Activated naive CD8-positive, alpha-beta T cell treated with anti-CD3 and anti-CD28 coated beads, Interleukin-2, amount 50 U/mL, for 16 hours (primary cell): Measurements from ENCODE around the gene MSRB1.
A peak's percentile ranks its signal among the peaks of the same experiment; 100 is the strongest.

Experiments used
- DNase-seq: peaks from one replicate; pipeline ENCODE4 v3.0.0-alpha.2; 2020; ENCODE audit warnings: low read depth, low spot score

Gene MSRB1, protein sequence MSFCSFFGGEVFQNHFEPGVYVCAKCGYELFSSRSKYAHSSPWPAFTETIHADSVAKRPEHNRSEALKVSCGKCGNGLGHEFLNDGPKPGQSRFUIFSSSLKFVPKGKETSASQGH

DNA sequence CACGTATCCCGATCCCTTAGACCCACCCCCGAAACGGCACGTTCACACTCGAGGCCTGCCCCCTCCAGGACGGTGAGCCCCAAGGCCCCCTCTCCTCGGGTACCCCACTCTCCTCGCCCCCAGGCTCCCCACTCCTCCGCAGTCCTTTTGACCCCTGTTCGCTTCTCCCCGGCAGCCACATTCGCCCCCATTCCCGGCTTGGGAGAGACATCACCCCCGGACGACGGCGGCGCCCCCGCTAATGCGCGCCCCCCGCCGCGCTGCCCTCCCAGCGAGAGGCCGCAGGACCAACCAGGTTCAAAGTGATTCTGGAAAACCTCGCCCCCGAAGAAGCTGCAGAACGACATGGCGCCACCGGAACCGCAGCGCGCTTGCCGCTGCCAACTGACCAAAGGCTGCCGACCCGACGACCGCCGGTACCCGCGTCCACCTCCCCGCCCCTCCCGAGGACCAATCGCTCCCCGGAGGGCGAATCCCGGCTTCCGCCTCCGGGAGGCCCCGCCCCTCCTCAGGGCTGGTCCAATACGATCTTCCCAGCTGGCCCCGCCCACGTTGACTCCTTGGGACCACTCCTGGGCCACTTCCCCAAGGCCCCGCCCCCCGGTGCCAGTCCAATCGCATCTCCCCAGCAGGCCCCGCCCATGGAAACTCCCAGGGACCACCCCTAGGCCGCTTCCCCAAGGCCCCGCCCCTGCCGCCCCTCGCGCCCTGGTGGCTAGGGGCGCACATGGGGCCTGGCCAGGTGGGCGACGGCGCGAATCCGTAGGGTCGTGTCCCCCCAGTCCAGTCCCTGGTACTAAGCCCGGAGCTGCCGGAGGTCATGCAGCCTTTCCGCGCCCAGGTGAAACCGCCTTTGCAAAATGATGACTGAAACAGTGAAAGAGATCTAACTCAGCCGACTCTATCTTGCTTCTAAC, at the start of gene MSRB1:
MSRB1 (minus strand) TSS at position 390 of the 917 bp plus-strand sequence; CDS start at position 347, 43 bp downstream.
- peak; percentile 100 for DNase-seq

DNA sequence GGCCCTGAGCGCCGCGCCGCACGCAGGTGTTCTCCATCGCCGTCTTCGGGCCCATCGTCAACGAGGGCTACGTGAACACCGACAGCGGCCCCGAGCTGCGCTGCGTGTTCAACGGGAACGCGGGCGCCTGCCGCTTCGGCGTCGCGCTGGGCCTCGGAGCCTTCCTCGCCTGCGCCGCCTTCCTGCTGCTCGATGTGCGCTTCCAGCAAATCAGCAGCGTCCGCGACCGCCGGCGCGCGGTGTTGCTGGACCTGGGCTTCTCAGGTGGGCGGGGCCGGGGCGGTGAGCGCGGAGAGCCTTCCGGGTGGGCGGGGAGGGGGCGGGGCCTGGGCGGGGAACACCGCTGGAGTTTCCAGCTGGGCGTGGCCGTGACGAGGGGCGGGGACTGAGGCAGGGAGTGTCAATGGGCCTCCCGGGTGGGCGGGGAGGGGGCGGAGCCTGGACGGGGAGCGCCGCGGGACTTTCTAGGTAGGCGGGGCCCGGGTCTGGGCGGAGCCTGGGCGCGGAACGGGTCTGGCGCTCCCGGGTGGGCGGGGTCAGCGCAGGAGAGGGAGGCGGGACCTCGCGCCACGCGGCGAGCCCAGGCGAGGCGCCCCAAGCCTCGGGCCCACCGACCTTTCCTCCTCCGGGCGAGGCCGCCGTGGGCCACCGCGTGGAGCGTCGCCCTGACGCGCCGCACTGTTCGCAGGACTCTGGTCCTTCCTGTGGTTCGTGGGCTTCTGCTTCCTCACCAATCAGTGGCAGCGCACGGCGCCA, 49.1 kb upstream of the MSRB1 start:
- peak; percentile 94 for DNase-seq

DNA sequence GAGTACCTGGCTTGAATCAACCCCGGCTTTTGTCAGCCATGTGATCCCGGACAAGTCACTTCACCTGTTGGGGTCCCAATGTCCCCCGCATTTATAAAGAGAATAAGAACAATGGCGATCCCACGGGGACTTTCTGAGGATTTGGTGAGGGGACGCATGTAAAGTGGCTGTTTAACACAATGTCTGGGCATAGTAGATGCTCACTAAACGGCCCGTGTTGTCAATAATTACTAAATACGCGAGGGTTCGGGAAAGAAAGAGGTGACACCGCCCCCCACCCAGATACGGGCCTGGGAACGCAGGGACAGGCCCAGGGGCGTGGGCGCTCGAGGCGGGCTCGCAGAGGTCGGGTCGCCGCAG, 48.6 kb upstream of the MSRB1 start:
- no peak for DNase-seq

DNA sequence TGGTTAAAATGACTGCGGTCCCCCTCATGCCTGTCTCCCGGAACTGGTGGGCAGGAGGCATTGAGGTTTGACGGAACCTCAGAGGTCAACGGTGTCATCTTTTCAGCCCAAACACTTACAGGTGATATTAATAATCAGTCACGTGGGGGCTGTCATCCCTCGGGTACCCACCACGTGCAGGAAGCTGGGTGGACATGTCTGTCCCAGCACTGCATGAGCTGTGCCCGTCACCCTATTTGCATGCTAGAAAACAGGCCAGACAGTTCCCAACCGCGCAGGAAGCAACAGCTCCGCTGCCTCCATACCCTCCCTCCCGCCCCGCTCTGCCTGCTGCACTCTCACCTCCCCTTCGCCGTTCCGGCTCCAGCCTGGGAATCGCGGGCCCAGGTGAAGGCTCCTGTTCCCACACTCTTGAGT, 48.1 kb upstream of the MSRB1 start:
- DNase-seq = no peak

DNA sequence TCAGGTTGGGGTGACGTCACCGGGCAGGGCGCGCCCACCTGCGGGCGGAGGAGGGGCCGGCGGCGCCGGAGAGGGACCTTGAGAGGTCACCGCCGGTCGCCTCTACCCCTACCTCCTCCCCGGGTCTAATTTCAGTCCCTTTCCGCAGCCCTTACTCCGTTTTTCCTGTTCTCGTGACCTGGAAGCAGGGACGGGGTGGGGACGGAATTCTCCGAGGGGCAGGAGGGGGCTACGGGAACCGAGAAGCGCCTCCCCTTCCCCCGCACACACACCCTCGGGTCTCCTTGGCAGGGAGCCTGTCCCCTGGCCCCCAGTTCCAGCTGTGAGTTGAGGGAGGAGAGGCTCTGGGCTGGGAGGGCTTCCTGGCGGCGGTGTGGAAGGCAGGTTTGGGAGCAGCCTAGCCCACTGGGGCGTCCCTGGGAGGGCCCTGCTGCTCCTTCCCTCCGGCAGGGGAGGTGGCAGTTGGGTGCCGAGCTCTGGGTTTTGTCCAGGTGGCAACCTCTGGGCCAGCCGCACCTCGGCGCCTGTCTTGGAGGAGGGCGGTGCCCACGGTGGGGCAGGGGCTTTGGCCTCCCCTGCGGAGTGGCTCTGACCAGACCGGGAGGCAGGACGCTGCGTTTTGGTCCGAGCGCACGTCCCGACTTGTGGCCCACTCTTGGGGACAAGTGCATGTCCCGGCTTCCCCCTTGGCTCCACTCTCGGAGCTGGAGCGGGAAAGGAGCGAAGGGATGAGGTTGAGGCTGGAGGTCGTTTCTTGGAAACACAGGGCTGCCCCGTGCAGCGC, 47.5 kb upstream of the MSRB1 start:
- no peak for DNase-seq

DNA sequence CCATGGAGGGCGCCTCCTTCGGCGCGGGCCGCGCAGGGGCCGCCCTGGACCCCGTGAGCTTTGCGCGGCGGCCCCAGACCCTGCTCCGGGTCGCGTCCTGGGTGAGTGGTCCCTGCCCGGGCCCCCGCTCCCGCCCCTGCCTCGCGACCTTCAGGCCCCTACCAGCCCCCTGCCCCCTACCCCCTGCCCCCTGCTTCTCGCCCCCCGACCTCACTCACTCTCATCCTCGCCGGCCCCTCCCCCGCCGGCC, 47.0 kb upstream of the MSRB1 start:
- DNase-seq = no peak

DNA sequence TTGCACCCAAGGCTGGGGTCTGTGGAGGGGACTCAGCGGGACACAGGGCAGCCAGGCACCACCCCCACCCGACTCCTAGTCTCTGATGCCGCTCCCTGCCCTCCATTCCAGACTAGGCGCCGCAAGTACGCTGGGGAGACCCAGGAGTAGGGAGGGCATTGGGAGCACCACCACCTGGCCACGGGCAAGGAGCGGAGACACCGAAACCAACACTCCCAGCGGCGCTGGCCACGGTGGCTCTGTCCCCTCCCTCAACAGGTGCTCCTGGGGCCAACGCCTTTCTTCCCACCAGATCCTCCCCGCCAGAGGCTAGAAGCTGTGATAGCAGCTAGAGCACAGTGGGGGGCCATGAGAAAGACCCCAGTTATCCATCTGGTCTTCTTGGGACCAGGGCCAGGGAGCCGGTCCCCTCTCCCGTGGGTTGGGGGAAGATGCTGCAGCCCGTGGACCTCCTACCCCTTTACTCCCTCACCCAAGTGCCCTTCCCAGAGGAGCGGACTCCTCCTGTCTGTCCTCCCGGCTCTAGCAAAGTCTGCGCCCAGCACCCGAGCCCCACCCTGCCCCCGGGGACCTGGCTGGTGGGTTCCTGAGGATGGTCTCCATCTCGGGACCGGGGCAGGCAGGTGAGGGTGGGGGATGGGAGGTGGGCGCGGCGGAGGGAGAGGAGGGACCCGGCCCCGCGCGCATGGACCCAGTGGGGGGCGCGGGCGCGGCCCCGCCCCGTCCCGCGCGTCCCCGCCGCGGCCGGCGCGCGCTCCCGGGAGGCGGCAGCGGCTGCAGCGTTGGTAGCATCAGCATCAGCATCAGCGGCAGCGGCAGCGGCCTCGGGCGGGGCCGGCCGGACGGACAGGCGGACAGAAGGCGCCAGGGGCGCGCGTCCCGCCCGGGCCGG, 46.5 kb upstream of the MSRB1 start, which contains the start of gene SYNGR3:
SYNGR3 (plus strand) TSS at position 762 of the 892 bp plus-strand sequence. CDS start 133 bp downstream, outside the sequence.
- no peak for DNase-seq

DNA sequence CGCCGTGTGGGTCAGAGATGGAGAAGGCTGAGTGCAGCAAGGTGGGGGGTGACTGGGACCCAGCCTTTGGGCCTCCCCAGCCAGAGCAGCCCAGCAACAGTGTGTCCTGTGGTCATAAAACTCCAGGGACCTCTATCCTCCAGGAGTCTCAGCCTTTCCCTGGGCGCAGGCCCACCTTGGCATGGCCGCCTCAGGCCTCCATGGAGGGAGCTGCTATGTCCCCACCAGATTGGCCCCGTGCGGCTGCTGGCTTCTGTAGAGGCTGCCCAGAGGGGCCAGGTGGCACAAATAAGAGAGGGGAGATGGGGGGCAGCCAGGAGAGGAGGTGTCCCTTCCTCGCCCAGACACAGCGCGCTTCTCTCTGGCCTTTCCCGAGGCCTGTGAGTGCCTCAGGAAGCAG, 44.2 kb upstream of the MSRB1 start:
- DNase-seq = no peak

DNA sequence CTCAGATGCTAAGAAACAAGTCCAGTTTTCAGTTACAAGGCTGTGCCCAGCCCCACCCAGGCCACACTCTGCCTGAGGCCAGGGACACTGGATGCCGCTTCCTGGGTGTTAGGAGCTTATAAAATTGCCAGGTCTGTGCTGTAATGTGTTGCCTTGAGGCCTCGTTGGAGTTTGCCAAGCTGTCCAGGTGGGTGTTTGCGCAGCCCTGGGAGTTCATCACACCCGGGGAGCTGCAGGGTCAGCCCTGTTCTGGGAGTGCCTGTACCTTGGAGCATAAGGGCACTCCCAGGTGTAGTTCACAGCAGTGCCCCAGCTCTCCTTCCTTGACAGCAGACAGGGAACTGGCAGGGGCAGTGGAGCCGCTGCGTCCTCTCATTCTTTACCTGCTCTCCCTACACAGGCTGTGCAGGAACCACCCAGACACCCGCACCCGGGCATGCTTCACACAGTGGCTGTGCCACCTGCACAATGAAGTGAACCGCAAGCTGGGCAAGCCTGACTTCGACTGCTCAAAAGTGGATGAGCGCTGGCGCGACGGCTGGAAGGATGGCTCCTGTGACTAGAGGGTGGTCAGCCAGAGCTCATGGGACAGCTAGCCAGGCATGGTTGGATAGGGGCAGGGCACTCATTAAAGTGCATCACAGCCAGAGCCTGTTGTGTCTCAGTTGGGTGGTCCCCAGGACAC, 42.6 kb upstream of the MSRB1 start:
- DNase-seq = no peak

DNA sequence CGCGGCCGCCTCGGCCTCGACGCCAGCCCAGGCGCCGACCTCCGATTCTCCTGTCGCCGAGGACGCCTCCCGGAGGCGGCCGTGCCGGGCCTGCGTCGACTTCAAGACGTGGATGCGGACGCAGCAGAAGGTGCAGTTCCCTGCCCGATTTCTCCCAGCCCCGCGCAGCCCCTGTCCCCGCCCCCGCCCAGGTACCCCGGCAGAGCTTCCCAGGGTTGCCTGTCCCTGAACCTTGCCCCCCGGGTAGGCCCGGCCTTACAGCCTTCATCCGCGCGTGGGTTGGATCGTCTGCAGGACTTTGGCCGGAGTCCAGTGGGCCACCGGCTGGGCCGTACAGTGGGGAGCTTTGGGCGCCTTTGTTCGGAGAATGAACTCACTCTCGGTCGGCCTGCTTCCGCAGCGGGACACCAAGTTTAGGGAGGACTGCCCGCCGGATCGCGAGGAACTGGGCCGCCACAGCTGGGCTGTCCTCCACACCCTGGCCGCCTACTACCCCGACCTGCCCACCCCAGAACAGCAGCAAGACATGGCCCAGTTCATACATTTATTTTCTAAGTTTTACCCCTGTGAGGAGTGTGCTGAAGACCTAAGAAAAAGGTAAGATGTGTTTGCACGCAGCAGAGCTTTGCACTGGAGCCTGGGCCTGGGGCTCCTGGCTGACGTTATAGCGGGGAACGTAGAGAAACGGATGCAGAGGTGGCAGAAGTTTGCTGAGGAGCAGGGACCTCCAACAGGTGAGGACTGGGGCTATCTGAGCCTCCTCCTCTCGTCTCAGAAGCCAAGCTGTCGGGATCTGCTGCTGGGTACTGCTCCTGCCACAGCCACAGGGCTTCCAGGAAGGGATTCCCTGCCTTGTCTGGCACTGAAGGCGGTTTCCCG, 41.6 kb upstream of the MSRB1 start:
- no peak for DNase-seq

DNA sequence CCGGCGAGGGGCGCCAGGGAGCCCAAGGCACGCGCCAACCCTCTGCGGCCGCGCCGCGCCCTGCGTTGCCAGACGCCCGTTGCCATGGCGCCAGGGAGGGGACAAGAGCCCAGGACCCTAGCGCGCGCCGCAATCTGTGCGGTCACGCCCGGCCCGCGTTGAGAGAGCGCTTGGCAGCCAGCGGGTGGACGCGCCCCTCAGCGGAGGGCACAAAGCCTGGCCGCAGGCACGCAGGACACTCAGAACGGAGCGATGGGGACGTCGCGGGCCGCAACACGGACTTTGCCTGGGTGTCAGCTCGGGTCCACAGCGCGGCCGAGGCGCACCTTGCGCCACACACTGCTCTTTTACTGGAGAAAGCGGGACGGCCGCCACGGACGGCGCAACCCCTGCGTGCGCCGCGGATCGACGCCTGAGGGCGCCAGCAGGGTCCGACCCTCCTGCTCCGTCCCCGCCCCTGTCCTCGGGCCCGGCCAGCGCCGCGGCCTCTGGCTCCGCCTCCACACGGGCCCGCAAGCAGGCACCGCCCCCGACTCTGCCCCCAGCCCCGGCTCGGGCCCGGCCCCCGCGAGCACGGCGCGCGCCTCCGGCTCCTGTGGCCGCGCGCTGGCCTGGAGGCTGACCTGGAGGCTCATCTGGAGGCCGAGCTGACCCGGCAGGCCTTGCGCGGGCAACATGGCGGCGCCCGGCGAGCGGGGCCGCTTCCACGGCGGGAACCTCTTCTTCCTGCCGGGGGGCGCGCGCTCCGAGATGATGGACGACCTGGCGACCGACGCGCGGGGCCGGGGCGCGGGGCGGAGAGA, 40.7 kb upstream of the MSRB1 start, which contains the start of gene GFER:
GFER (plus strand) TSS at position 650 of the 803 bp plus-strand sequence; CDS start at position 676, 26 bp downstream.
- no peak for DNase-seq

DNA sequence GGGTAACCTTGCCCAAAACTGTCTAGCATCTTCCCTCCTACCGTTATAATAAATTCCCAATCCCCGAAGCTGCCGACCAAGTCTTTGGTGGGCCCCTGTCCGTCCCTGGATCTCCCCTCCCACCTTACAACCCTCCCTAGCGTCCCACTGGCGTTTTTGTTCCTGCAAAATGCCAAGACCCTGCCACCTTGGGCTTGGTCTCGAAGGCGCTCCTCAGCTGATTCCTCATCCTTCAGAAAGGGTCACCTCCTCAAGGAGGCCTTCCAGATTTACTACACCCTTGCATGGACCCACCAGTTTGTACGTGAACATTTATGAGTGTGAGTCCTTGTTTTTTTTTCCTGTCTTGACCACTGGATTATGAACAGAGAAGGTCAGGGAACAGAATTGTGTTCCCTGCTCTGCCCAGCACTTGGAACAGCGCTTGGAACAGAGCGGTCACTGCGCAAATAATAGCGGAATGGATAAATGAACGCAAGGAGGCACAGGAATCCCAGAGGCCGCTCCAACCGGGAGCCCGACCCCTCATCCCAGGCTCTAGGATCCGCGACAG, 40.1 kb upstream of the MSRB1 start:
- no peak for DNase-seq

DNA sequence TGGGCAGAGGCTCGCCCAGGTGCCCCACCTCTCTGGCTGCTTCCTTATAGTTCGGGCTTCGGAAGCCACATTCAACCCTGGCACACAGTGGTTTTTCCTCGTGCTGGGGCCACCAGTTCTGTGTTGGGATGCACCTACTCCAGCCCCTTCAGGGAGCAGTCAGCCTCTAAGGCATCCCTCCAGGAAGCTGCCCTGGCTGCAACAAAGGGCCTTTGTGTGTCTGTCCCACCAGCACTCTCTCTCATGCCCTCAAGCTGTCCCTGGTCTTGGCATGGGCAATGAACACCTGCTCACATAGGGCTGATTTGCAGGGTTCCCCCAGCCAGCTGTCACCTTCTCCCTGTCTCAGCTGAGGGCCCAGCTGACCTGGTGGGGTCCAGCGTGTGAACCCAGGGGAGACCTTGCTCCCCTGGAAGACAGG, 39.0 kb upstream of the MSRB1 start:
- no peak for DNase-seq

DNA sequence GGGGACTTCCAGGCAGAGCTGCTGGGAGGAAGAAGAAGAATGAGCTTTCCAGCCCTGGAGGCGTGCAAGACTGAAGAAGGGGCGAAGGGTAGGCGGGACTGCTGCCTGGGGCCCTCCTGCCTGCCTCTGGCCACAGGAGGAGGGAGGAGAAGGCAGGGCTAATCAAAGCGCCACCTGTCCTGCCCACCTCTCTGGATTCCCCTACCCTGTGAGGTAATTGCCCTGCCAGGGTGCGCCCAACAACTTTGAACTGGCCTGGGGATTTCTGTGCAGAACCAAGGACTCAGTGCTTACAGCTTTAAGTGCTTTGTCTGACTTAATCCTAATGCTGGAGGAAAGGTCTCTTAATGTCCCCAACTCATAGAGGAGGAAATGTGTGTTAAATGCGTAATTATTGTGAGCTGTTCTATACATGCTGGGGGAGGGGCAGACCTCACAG, 38.4 kb upstream of the MSRB1 start, which contains the start of gene NOXO1:
NOXO1 (minus strand) TSS at position 72 of the 439 bp plus-strand sequence. CDS start 290 bp downstream, outside the sequence.
- DNase-seq = no peak

DNA sequence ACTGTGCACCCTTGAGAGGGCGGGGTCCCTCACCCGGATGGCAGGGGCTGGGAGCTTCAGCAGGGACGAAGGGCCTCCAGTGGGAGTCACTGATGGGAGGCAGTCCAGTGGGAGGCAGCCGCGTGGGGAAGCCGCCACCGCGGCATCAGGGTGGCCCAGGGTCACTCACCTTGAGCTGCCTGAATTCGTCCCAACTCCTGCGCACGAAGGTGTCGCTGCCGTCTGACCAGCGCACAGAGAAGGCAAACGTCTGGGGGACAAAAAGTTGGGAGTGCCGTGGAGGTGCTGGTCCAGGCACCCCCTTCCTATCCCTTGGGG, 37.7 kb upstream of the MSRB1 start:
- DNase-seq = no peak

DNA sequence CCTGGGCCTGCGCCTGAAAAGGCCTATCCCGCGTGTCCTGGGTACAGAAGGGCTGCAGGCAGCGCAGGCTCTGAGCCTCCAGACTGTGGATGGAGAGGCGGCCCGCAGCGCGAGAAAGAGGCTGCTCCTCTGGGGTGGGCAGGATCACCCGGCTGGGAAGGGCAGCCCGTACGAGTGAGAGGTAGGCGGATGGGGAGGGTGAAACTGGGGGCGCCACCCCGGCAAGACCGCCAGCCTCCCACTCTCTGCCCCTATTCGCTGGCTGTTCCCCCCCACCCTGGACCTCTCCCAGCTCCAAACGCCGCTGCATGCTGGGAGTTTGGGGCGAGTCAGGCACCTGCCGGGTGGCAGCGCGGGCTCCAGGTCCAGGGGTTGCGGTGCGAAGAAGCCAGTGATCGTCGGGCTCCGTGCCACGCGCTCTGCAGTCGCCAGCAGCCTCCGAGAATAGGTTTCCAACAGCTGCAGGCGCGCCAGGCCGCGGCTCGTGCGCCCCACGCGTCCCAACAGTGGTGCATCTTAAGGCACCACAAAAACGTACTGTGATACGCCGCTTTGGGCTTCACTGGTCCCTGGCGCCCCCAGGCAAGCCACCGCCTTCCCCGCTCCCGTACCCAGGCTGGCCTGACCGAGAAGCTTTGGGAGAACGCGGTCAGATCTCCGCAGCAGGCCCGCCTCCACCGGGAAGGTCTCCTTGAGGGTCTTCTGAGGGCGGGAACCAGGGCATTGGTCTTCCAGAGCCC, 37.2 kb upstream of the MSRB1 start:
- DNase-seq = no peak
